Heart left ventricle (tissue), 13 donors: ENCODE results near the gene ZSWIM8.

ENCODE experiments used
- POLR2A ChIP-seq, 2 donors: fragments of 450-650 bp; IDR thresholded peaks; one replicate each; pipeline ENCODE4 v1.6.1; 2017; ENCODE audit warnings: antibody characterized with exemption in 2 of 2, mild to moderate bottlenecking in 2 of 2, moderate library complexity in 2 of 2
- TF ChIP-seq, protein P1 (sequence below), 12 donors: fragments of 200-600 bp; sonication (generic) in 4 of 12; IDR thresholded peaks; one replicate each; pipeline versions ENCODE4 v1.5.0 to v1.8.0; 2018 to 2022; ENCODE audit warnings: antibody characterized with exemption in 12 of 12, mild to moderate bottlenecking in 5 of 12
- donor health status: ischemic (EF 13 %, LVEDD 7.1; RV severe dilation, severe dysfunction).
- donor health status: DM: no; HTN: yes; CAD: no.
- donor health status: DM: no; HTN: no; CAD: no.
- donor health status: ischemic (EF 25% LVEDD 6.9; RV normal size, moderate dysfunction).
- donor health status: ischemic (EF 25% LVEDD 5.7; RV mildly dilated, moderate dysfunction).
- donor health status: ischemic (EF 35%, LVEDD 5.7; RV mildly dilated, moderate dysfunction).
- donor health status: nonischemic (EF 11% LVEDD 7.7; RV severe dilation, severe dysfunction).
- donor health status: DM: yes; HTN: yes; CAD: no.
- donor health status: PGD.
- donor health status: ischemic (EF 29% LVEDD 5.4; RV normal size, mild dysfunction).
- donor health status: nonischemic (EF 23%, LVEDD 6.1; RV moderate dilation, normal function).

DNA sequence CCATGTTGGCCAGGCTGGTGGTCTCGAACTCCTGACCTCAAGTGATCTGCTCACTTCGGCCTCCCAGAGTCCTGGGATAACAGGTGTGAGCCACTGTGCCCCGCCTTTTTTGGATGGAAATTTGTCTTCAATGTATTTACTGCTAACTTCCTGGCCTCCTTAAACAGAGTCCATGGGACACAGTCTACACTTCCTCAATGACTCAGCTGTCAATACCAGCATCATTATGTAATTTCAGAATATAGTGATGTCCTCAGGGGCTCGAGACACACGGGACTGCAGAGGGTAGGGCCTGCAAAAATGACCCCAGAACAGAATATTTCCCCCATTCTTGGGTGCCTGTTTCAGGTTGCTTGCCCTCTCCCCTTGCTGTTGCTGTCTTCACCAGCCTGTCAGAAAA is 57.9 kb downstream of the ZSWIM8 start:
- TF ChIP-seq POLR2A (IDR thresholded peaks at IDR 0.05), result no peak
- TF ChIP-seq, protein P1, sequence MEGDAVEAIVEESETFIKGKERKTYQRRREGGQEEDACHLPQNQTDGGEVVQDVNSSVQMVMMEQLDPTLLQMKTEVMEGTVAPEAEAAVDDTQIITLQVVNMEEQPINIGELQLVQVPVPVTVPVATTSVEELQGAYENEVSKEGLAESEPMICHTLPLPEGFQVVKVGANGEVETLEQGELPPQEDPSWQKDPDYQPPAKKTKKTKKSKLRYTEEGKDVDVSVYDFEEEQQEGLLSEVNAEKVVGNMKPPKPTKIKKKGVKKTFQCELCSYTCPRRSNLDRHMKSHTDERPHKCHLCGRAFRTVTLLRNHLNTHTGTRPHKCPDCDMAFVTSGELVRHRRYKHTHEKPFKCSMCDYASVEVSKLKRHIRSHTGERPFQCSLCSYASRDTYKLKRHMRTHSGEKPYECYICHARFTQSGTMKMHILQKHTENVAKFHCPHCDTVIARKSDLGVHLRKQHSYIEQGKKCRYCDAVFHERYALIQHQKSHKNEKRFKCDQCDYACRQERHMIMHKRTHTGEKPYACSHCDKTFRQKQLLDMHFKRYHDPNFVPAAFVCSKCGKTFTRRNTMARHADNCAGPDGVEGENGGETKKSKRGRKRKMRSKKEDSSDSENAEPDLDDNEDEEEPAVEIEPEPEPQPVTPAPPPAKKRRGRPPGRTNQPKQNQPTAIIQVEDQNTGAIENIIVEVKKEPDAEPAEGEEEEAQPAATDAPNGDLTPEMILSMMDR (IDR thresholded peaks at IDR 0.05), result no peak
